GM18951 (cell line): ENCODE results near the gene GAB1.

Experiments
- POLR2A ChIP-seq: IDR thresholded peaks from 4 replicates; pipeline ENCODE4 v1.6.1; 2011; ENCODE audit warnings: mild to moderate bottlenecking; ENCODE audit not compliant: insufficient read length, insufficient read depth; ENCODE audit errors: extremely low read depth
- in situ Hi-C: fragments of 300-500 bp; cut with MboI; formaldehyde crosslinking; loops from one replicate; pipeline ENCODE4 v1.12.0; 2022; ENCODE audit warnings: low sequenced_read_pairs, mixed read lengths, inconsistent platforms; ENCODE audit not compliant: unreplicated experiment

The GAB1 gene

GRCh38 chr4:143357161-143357845 is 20.6 kb downstream of the GAB1 start:
- in situ Hi-C loops = no loop called here
- no peak for TF ChIP-seq POLR2A

GRCh38 chr4:143358419-143358818 is 21.7 kb downstream of the GAB1 start:
- TF ChIP-seq POLR2A = no peak
- in situ Hi-C loops = no loop called here

GRCh38 chr4:143358923-143359643 is 22.4 kb downstream of the GAB1 start:
- in situ Hi-C loops = no loop called here
- no peak for TF ChIP-seq POLR2A

DNA sequence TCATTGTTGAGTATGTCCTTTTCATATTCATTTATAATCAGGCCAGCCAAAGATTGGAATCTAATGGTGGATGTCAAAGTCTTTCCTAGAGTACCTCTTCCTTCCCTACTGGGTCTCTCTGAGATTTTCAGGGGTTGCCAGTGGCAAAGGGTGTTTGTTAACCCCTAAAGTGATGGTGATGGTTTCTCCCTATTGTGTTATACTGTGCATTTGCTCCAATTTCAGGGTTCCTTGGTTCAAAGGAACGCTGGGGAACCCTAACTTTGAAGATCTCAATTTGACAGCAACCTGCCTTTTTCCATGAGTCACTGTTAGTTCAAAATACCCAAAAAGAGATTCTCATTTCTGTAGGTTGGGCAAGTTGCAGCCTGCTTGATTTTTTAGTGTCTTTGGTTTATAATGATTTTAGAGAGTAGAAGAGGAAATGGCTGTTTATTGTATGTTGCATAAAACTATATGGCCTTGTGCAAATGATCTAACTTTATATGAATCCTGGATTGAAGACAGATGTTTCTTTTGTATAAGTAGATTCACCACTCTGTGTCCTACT is 23.0 kb downstream of the GAB1 start:
- no peak for TF ChIP-seq POLR2A
- in situ Hi-C loops = no loop called here

- in situ Hi-C loops = no loop called here
- TF ChIP-seq POLR2A = no peak
Measured at GRCh38 chr4:143360838-143361625, 24.4 kb downstream of the GAB1 start.

- in situ Hi-C loops = no loop called here
- no peak for TF ChIP-seq POLR2A
Measured at GRCh38 chr4:143362349-143363046, 25.8 kb downstream of the GAB1 start.

DNA sequence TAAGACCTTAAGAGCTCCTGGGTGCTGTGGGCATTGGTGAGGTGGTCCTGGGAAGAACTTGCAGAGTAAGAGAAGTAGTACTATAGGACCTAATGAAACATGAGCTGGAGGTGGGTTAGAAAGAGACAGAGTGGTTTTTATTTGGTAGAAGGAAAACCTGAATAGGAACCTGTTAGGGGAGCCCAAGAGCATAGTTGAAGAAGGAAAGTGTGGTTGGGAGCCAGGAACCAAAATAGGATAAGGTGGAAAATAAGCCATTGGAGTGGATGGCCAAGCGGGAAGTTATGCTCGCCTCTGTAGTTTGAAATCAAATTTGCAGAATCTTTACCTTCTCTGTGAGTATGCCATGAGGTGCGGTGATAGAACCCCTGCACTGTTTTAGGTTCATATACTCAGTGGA is 26.7 kb downstream of the GAB1 start:
- TF ChIP-seq POLR2A = no peak
- in situ Hi-C loops = no loop called here

- TF ChIP-seq POLR2A = no peak
- in situ Hi-C loops = no loop called here
Measured at GRCh38 chr4:143364063-143364462, 27.4 kb downstream of the GAB1 start.

DNA sequence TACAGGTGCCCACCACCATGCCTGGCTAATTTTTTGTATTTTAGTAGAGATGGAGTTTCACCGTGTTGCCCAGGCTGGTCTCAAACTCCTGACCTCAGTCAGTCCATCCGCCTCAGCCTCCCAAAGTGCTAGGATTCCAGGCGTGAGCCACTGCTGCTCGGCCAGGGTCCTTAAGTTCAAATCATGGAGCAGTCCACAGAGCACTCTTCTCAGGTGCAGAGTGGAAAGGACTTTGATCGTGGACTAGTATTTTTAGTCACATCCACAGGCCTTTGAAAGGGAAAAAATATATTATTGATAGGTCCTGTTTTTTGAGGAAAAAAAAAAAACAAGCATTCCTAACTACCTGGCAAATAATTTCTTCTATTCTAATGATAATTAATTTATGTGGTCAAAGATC is 31.2 kb downstream of the GAB1 start:
- no peak for TF ChIP-seq POLR2A
- in situ Hi-C loops = no loop called here

GRCh38 chr4:143369552-143369951 is 32.9 kb downstream of the GAB1 start:
- in situ Hi-C loops = no loop called here
- no peak for TF ChIP-seq POLR2A

DNA sequence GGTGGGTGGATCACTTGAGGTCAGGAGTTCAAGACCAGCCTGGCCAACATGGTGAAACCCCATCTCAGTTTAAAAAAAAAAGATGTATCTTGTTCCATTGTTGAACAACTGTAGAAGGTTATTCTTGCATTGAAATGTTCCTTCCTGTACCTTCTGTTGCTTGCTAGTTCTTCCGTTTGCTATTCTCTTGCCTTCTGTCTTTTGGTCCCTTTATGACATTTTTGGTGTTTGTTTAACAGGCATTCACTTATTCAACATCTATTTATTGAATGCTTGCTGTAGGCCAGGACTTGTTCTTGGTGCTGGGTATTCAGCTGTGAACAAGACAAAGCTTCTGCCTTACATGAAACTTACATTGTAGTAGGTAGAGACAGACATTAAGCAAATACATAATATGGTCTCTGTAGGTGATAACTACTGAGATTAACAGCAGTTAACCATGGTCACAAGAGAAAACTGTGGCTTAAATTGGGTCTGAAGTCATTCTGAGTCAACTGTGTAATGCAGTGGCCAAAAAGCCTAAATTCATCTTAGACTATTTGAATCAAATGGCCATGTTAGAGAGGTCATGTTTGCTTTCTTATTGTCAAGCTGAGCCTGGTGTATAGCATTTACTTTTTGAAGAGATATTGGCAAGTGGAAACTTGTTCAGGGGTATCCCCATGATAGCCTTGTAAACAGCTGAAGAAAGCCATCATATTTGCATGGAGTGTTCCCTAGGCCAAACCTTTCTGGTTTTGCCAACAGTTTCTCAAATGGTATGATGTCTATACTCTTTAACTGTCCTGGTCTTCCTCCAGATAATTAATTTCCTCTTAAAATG is 35.6 kb downstream of the GAB1 start:
- in situ Hi-C loops = no loop called here
- TF ChIP-seq POLR2A = no peak

GRCh38 chr4:143374255-143374654 is 37.6 kb downstream of the GAB1 start:
- TF ChIP-seq POLR2A = no peak
- in situ Hi-C loops = no loop called here
